Gastroesophageal sphincter (tissue), 2 donors: ENCODE data around the gene CIB2.

Source experiments
- EP300 ChIP-seq: sonication (generic); formaldehyde crosslinking; IDR thresholded peaks from one replicate; pipeline ENCODE4 v1.6.1; 2017; ENCODE audit warnings: antibody characterized with exemption, mild to moderate bottlenecking
- POLR2A ChIP-seq, 2 donors: fragments of 450-650 bp; IDR thresholded peaks; one replicate each; pipeline ENCODE4 v1.6.1; 2017; ENCODE audit warnings: antibody characterized with exemption in 2 of 2, mild to moderate bottlenecking in 2 of 2, moderate library complexity in 1 of 2
- POLR2AphosphoS5 ChIP-seq: sonication (generic); formaldehyde crosslinking; IDR thresholded peaks from one replicate; pipeline ENCODE4 v1.6.1; 2017; ENCODE audit warnings: antibody characterized with exemption

GRCh38 chr15:78059110-78059839 is 72.0 kb downstream of the CIB2 start:
- no peak for TF ChIP-seq POLR2AphosphoS5
- TF ChIP-seq EP300: no peak
- TF ChIP-seq POLR2A (IDR thresholded peaks at IDR 0.05): no peak
